T-cell (primary cell): ENCODE measurements around the gene TNRC6C. TPM values are rescaled to one million over a fixed set of nuclear protein-coding genes. Genes with fewer than 3 reads are reported as not detected.

ENCODE experiments used
- ATAC-seq, 4 experiments: fragments of 200-7000 bp in 3 of 4; fragments of 150-1000 bp in 1 of 4; cut with Tn5 transposase; replicated peaks in 1 of 4; 1 replicate in 3 of 4; 2 replicates in 1 of 4; pipeline ENCODE4 v1.10.0; 2021; ENCODE audit warnings: moderate library complexity in 3 of 4, mild to moderate bottlenecking in 2 of 4, moderate number of reproducible peaks in 1 of 4
- CTCF ChIA-PET, 2 donors: fragments of 300-600 bp; sonication (Branson Sonifier 250); formaldehyde crosslinking; loops; one replicate each; lab custom pipeline; 2022; ENCODE audit warnings: antibody characterized with exemption in 2 of 2; lab: Charles Lee
- POLR2A ChIA-PET, 2 donors: fragments of 300-600 bp; sonication (Branson Sonifier 250); formaldehyde crosslinking; loops; one replicate each; lab custom pipeline; 2022; ENCODE audit warnings: antibody characterized with exemption in 2 of 2; lab: Charles Lee
- DNase-seq, 35 experiments: peaks; one replicate each; pipeline versions ENCODE4 v3.0.0 to v3.0.0-alpha.2; 2013 to 2023
- H3K27ac ChIP-seq: one replicate; pipeline ENCODE4 v1.5.1; 2013; ENCODE audit warnings: low read length
- H3K27me3 ChIP-seq, 2 experiments: replicated peaks in 1 of 2; 1 replicate in 1 of 2; 2 replicates in 1 of 2; pipeline versions ENCODE4 v1.6.1 to v1.7.0; 2013; ENCODE audit warnings: low read length in 1 of 2, mixed read lengths in 1 of 2; ENCODE audit not compliant: control insufficient read depth in 2 of 2, insufficient read depth in 2 of 2; ENCODE audit errors: extremely low read depth in 1 of 2
- H3K36me3 ChIP-seq, 2 donors: 1 replicate in 1 of 2; 2 replicates in 1 of 2; pipeline versions ENCODE4 v1.6.1 to v1.7.0; 2013; ENCODE audit warnings: low read length in 1 of 2; ENCODE audit not compliant: control insufficient read depth in 2 of 2, insufficient read depth in 1 of 2; ENCODE audit errors: extremely low read depth in 1 of 2
- H3K4me1 ChIP-seq, 2 experiments: 1 replicate in 1 of 2; 2 replicates in 1 of 2; pipeline versions ENCODE4 v1.6.1 to v1.7.0; 2013; ENCODE audit warnings: low read length in 2 of 2, mixed read lengths in 1 of 2; ENCODE audit not compliant: insufficient read depth in 2 of 2, control insufficient read depth in 1 of 2; ENCODE audit errors: extremely low read depth in 1 of 2
- H3K4me3 ChIP-seq, 2 donors: 1 replicate in 1 of 2; 2 replicates in 1 of 2; pipeline versions ENCODE4 v1.5.1 to v1.7.0; 2013; ENCODE audit warnings: mild to moderate bottlenecking in 2 of 2, low read length in 1 of 2, moderate library complexity in 1 of 2; ENCODE audit not compliant: control insufficient read depth in 1 of 2; ENCODE audit errors: extremely low read depth in 1 of 2
- H3K9me3 ChIP-seq: 2 replicates; pipeline ENCODE4 v1.7.0; 2013
- H3K27ac Mint-ChIP-seq, 2 donors: one replicate each; pipeline ENCODE4 v1.8.0; 2020 to 2021; ENCODE audit warnings: mild to moderate bottlenecking in 2 of 2, mixed read lengths in 2 of 2
- H3K27me3 Mint-ChIP-seq, 2 donors: one replicate each; pipeline ENCODE4 v1.8.0; 2021 to 2022; ENCODE audit warnings: mixed read lengths in 2 of 2
- H3K36me3 Mint-ChIP-seq: one replicate; pipeline ENCODE4 v1.8.0; 2021; ENCODE audit warnings: mixed read lengths
- H3K4me1 Mint-ChIP-seq, 3 donors: one replicate each; pipeline ENCODE4 v1.8.0; 2020 to 2022; ENCODE audit warnings: mixed read lengths in 3 of 3, mild to moderate bottlenecking in 1 of 3
- H3K4me3 Mint-ChIP-seq, 3 donors: one replicate each; pipeline ENCODE4 v1.8.0; 2020 to 2022; ENCODE audit warnings: mild to moderate bottlenecking in 3 of 3, mixed read lengths in 3 of 3, moderate library complexity in 3 of 3
- H3K9me3 Mint-ChIP-seq, 3 donors: one replicate each; pipeline ENCODE4 v1.8.0; 2020 to 2022; ENCODE audit warnings: mixed read lengths in 3 of 3
- WGBS: methylation state at CpG from one replicate; pipeline ENCODE4 v1.1.5; 2013; ENCODE audit warnings: missing lambda C conversion rate; ENCODE audit not compliant: insufficient coverage; 5-methylcytosine and 5-hydroxymethylcytosine counted together
- total RNA-seq, 35 experiments: library from RNA in 6 of 35; stranded (reverse) in 6 of 35; fragments of 120-200 nt in 1 of 35; gene quantifications; one replicate each; pipeline versions ENCODE4 v1.2.1 to v1.2.4 and lab custom pipeline; 2013 to 2026

TNRC6C gene
- total RNA-seq, 5 donors from 2014 or later (not counting 1 experiment from before 2014, with no cell fraction given) = 87.1 to 116 (median 94.3) TPM

DNA sequence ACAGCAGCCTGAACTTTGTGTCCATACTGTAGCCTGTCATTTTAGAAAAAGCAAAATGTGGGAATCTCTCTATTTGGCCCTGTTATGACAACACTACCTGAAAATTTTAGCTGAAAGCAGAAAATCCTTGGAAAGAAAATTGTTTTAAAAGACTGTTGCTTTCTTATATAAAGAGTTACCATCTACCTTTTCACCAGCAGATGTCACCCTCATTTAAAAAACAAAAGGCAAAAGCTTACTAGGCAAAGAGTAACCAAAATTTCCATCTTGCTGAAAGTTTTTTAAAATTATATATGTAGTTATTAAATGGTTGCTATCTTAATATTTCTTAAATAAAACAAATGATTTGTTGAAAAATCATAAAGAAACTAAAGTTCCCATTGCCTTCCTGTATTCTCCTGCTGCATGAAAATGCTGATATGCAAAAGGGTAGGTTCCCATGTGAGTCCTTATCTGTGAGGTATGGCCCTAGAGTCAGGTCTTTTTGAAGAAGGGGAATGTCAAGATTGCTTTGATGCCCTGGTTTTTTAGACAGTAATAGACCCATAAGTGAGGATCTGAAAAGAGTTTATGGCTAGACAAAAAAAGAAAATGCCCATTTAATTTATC lies 61.0 kb downstream of the TNRC6C start:
- peaks cover 11% of the 10 kb centered on the region for H3K36me3 Mint-ChIP-seq
- Histone ChIP-seq H3K27ac (no peak overlapping the region), H3K36me3 (peaks cover 2 to 30% of the 10 kb centered on the region in 2 donors), H3K27me3 (no peaks in the 10 kb centered on the region), H3K9me3 (no peaks in the 10 kb centered on the region), H3K4me3 (no peak overlapping the region), H3K4me1 (peaks cover 0 to 9% of the 10 kb centered on the region in 2 experiments)
- no peaks in the 10 kb centered on the region for H3K27me3 Mint-ChIP-seq
- H3K4me3 Mint-ChIP-seq = no peak overlapping the region
- ChIA-PET CTCF (interaction anchor here in 1 of 2 donors (0.6 to 2.9 kb wide), 11 partner anchors 9 to 952 kb away, joined by 3 to 13 read pairs (median 4); no protein-coding TSS in a partner anchor), POLR2A (interaction anchor here in 1 of 2 donors (1.2 kb wide), 1 partner anchor 61 kb away, joined by 3 read pairs; the partner anchor contains the start of gene TNRC6C)
- DNase-seq = peak in 1 of 35 experiments; percentile 56
- ATAC-seq = no peak
- H3K9me3 Mint-ChIP-seq = no peaks in the 10 kb centered on the region
- peaks cover 28 to 33% (median 30%) of the 10 kb centered on the region in 3 donors for H3K4me1 Mint-ChIP-seq
- peak overlapping the region in 1 of 2 donors; percentile 59 for H3K27ac Mint-ChIP-seq

DNA sequence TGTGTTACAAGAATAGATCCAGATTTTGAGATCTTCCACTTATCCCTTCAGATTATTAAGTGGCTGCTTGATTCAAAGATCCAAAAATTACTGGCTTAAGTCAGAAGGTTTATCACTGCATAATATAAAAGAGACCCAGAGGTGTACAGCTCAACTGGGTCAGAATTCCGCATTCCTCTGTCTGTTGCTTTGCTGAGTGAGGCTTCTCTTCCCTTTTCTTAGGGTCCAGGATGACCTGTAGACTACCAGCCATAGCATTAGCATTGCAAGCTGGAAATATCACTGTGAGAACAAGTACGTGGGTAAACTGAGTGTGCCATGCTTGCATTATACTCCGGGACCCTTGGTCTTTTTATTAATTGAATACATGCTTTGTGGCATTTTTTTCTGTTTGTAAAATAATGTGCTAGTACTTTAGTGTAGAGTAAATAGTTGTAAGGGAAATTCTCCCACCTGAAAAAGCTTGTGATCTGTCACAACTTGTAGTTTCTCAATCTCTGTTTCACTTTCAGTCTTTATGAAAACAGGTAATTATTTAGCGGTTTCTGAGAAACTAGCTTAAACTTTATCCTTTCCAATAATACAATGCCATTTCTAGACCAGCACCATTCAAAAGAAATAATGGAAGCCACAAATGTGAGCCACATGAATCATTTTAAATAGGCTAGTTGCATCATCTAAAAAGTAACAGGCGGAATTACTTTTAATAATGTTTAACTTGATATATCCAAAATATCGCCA lies 61.6 kb downstream of the TNRC6C start:
- no peaks in the 10 kb centered on the region for H3K27me3 Mint-ChIP-seq
- peak overlapping the region; percentile 41 for H3K27ac ChIP-seq
- H3K4me1 ChIP-seq = peaks cover 0 to 9% of the 10 kb centered on the region in 2 experiments
- H3K27me3 ChIP-seq = no peaks in the 10 kb centered on the region
- ChIA-PET CTCF (interaction anchor here (0.6 to 2.9 kb wide), 11 partner anchors 8 to 951 kb away, joined by 3 to 13 read pairs (median 4); no protein-coding TSS in a partner anchor), POLR2A (interaction anchor here (0.5 to 1.2 kb wide), 3 partner anchors 44 to 1013 kb away, joined by 3 to 5 read pairs (median 3); partner anchors contain the start of gene TNRC6C (in 1 of the 2))
- no peak overlapping the region for H3K4me3 ChIP-seq
- peaks cover 2 to 33% of the 10 kb centered on the region in 2 donors for H3K36me3 ChIP-seq
- no peak for DNase-seq
- no peaks in the 10 kb centered on the region for H3K9me3 Mint-ChIP-seq
- WGBS = 61% methylated on average over 3 of the region's 6 CpGs
- no peaks in the 10 kb centered on the region for H3K9me3 ChIP-seq
- H3K4me1 Mint-ChIP-seq = peaks cover 28 to 37% (median 30%) of the 10 kb centered on the region in 3 donors
- H3K36me3 Mint-ChIP-seq = peaks cover 12% of the 10 kb centered on the region
- H3K27ac Mint-ChIP-seq = peak overlapping the region; percentile 65 to 76
- ATAC-seq = no peak
- peak overlapping the region; percentile 28 to 42 (median 29) for H3K4me3 Mint-ChIP-seq

DNA sequence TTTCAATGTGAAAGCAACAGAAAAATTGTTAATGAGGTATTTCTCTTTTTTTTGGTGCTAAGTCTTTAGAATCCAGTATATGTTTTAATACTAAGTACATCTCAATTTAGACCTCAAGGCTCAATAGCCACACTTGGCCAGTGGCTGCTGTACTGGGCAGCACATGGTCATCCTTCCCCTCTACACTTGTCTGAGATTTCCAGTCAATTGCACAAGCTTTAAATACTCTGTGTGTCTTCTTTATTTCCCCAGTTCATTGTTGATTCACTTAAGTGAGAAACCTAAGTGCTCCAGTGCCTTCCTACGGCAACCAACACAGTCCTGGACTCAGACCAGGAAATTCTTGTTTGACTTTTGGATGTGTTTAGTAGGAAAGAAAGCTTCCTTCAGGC lies 62.2 kb downstream of the TNRC6C start:
- WGBS = 100% methylated on average over 1 of the region's 1 CpG
- Histone ChIP-seq H3K27ac (peak overlapping the region; percentile 41), H3K4me1 (peaks cover 0 to 9% of the 10 kb centered on the region in 2 experiments), H3K9me3 (no peaks in the 10 kb centered on the region), H3K27me3 (no peaks in the 10 kb centered on the region), H3K36me3 (peaks cover 2 to 35% of the 10 kb centered on the region in 2 donors), H3K4me3 (no peak overlapping the region)
- DNase-seq (no peak), ATAC-seq (no peak)
- H3K4me1 Mint-ChIP-seq = peaks cover 28 to 41% (median 32%) of the 10 kb centered on the region in 3 donors
- H3K4me3 Mint-ChIP-seq = peak overlapping the region in 1 of 3 donors; percentile 42
- H3K27me3 Mint-ChIP-seq = no peaks in the 10 kb centered on the region
- POLR2A ChIA-PET = interaction anchor here in 1 of 2 donors (0.6 to 0.8 kb wide), 2 partner anchors 10 to 44 kb away, joined by 3 to 5 read pairs; no protein-coding TSS in a partner anchor
- H3K36me3 Mint-ChIP-seq = peaks cover 12% of the 10 kb centered on the region
- CTCF ChIA-PET = interaction anchor here (0.6 to 2.9 kb wide), 7 partner anchors 9 to 478 kb away, joined by 3 to 13 read pairs (median 3); no protein-coding TSS in a partner anchor
- no peaks in the 10 kb centered on the region for H3K9me3 Mint-ChIP-seq
- H3K27ac Mint-ChIP-seq = peak overlapping the region; percentile 2 to 15

DNA sequence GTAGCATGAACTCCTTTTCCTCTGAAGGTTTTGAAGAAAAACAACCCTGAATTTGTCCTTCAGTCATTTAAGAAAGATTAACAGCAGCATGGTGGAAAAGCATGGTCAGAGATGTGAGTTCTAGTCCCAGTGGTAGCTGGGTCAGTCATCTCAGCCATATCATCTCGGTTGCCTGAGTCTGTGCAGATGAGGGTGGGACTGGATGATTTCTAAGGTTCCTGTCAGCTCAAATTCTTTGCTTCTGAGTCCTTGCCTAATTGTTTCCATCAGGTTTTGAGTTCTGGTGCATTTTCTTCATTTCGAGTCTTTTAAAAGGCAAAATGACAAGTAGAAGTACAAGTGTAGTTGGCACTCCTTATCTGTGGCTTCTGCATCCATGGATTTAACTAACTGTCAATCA lies 63.9 kb downstream of the TNRC6C start:
- peaks cover 41 to 56% (median 43%) of the 10 kb centered on the region in 3 donors for H3K4me1 Mint-ChIP-seq
- no peak overlapping the region for H3K27ac Mint-ChIP-seq
- Histone ChIP-seq H3K4me3 (no peak overlapping the region), H3K27me3 (no peaks in the 10 kb centered on the region), H3K4me1 (peaks cover 0 to 9% of the 10 kb centered on the region in 2 experiments), H3K27ac (no peak overlapping the region), H3K36me3 (peaks cover 2 to 29% of the 10 kb centered on the region in 2 donors), H3K9me3 (no peaks in the 10 kb centered on the region)
- H3K36me3 Mint-ChIP-seq = peaks cover 23% of the 10 kb centered on the region
- no peaks in the 10 kb centered on the region for H3K9me3 Mint-ChIP-seq
- ATAC-seq = no peak
- no peak overlapping the region for H3K4me3 Mint-ChIP-seq
- H3K27me3 Mint-ChIP-seq = no peaks in the 10 kb centered on the region
- ChIA-PET POLR2A (no interaction called here), CTCF (interaction anchor here in 1 of 2 donors (0.6 to 1.4 kb wide), 3 partner anchors 9 to 69 kb away, joined by 3 to 9 read pairs (median 3); no protein-coding TSS in a partner anchor)
- 100% methylated on average over 1 of the region's 2 CpGs for WGBS
- DNase-seq = no peak

DNA sequence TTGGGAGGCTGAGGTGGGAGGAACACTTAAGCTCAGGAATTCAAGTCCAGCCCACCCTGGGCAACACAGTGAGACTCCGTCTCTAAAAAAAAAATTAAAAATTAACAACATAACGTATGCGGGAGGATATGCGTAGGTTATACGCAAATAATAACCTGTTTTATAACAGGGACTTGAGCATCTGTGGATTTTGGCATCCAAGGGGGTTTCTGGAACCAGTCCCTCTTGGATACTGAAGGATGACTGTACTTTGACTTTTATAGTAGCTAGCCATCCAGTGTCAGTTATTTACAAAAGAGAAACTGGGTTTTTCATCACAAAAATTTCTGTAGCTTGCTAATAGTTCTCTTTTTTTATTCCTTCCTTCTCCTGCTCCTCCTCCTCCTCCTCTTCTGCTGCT lies 64.5 kb downstream of the TNRC6C start:
- POLR2A ChIA-PET = no interaction called here

DNA sequence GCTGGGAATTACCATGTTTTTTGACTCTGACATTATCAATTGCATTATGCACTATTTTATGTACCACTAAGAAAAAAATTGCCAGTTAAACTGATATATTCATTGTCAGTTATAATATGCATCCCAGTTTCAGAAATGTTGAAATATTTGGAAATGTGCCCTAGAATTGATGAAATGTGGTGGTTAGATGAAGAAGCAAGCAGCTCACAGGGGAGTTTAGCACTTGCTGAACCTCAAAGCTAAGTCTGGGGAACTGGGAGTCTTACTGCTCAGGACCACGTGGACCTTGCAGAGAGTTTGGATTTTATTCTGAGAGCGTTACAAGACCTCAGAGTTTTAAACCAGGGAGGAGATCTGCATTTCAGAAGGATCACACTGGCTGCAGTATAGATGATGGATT lies 67.9 kb downstream of the TNRC6C start:
- DNase-seq (no peak), ATAC-seq (no peak)
- Mint-ChIP-seq H3K36me3 (peaks cover 30% of the 10 kb centered on the region), H3K4me1 (peaks cover 25 to 44% (median 32%) of the 10 kb centered on the region in 3 donors), H3K9me3 (no peaks in the 10 kb centered on the region), H3K27ac (peak overlapping the region in 1 of 2 donors; percentile 36), H3K4me3 (peak overlapping the region in 1 of 3 donors; percentile 2), H3K27me3 (no peaks in the 10 kb centered on the region)
- CTCF ChIA-PET = interaction anchor here (0.7 to 0.9 kb wide), 2 partner anchors 47 to 123 kb away, joined by 3 read pairs; no protein-coding TSS in a partner anchor
- H3K4me1 ChIP-seq = peaks cover 0 to 6% of the 10 kb centered on the region in 2 experiments
- no peaks in the 10 kb centered on the region for H3K27me3 ChIP-seq
- H3K36me3 ChIP-seq = peaks cover 2 to 37% of the 10 kb centered on the region in 2 donors
- 94% methylated on average over 2 of the region's 2 CpGs for WGBS
- POLR2A ChIA-PET = interaction anchor here in 1 of 2 donors (0.5 kb wide), 1 partner anchor 478 kb away, joined by 4 read pairs; no protein-coding TSS in a partner anchor
- no peaks in the 10 kb centered on the region for H3K9me3 ChIP-seq
- no peak overlapping the region for H3K27ac ChIP-seq
- H3K4me3 ChIP-seq = no peak overlapping the region

More for the DNA sequence above, 64.5 kb downstream of the TNRC6C start:
- CTCF ChIA-PET = interaction anchor here in 1 of 2 donors (0.6 to 1.4 kb wide), 3 partner anchors 9 to 70 kb away, joined by 3 to 9 read pairs (median 3); no protein-coding TSS in a partner anchor
- no peak for DNase-seq
- 100% methylated on average over 2 of the region's 5 CpGs for WGBS
- H3K27me3 Mint-ChIP-seq = no peaks in the 10 kb centered on the region
- ATAC-seq = no peak
- H3K36me3 ChIP-seq = peaks cover 2 to 29% of the 10 kb centered on the region in 2 donors
- no peak overlapping the region for H3K4me3 Mint-ChIP-seq
- no peaks in the 10 kb centered on the region for H3K27me3 ChIP-seq
- peak overlapping the region; percentile 12 to 39 for H3K27ac Mint-ChIP-seq
- no peak overlapping the region for H3K27ac ChIP-seq
- no peaks in the 10 kb centered on the region for H3K9me3 Mint-ChIP-seq
- H3K9me3 ChIP-seq = no peaks in the 10 kb centered on the region
- H3K4me3 ChIP-seq = no peak overlapping the region
- peaks cover 47 to 60% (median 48%) of the 10 kb centered on the region in 3 donors for H3K4me1 Mint-ChIP-seq
- H3K4me1 ChIP-seq = peaks cover 0 to 11% of the 10 kb centered on the region in 2 experiments
- H3K36me3 Mint-ChIP-seq = peaks cover 25% of the 10 kb centered on the region
